ENCODE measurements around the gene WDR90.

WDR90 gene

DNA sequence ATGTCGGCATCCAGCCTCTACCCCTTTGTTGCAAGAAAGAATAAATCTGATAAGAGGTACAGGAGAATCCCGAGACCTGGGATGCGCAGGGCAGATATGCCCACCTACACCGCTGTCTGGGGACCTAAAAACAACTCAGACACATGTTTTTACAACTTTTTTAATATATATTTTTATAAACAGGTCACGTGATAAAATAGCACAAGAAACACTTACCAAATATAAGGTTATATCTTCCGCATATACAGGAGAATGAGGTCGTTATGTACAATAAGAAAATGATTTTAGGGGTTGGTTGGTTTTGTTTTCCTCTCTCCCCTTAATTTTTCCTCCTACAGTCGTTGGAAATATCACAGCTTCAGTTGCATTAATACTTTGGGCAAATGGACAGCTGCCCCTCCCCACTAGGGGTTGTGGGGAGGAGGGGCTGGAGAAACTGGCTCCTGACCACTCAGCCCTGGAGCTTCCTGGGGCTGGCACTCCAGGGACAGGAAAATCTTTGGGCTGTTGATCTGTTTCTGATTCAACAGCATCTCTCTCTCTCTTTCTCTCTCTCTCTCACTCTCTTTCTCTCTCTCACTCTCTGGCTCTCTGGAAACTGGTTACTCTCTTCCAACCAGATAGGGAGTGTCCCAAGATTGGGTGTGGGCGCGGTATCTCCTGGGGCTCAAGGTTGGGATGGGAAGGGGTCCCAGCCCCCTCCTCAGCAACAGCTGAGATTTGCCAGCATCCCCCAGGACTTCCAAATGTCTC, 43.4 kb downstream of the WDR90 start:
- DNase-seq: no peak

DNA sequence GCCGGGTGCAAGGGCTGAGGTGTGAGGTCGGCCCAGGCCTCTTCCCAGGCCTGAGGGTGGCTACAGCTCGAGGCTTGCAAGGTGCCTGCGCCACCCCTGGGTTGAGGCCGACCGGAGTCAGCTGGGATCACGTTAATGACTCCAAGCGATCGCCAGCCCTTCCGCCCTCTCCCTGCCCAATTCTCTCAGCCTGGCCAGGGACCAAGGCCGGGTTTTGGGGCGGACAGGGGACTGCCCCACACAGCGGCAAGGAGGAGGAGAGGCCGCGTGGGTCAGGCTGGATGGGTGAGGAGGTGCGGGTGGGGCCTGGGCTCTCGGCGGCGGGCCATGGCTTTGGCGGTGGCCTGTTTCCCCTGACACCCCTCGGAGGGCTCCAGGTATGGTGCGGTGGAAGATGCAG, 44.2 kb downstream of the WDR90 start:
- no peak for DNase-seq

DNA sequence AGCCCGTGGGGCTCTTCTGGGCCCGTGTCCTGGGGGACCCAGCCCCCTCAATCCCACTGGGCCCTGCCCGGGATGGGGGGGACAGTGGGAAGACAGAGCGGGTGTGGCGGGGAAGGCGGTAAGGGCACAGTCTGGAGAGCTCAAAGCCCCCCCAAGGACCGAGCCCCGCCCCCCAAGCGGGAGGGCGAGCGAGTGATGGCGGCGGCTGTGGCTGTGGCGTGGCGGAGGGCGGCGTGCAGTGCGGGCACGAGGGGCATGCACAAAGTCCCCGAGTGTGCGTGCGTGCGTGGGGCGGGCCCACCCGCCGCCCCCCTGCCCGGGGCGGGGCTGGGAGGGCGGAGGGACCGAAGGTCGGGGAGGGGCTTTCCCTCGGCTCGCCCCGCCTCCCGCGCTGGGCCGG, 44.6 kb downstream of the WDR90 start:
- no peak for DNase-seq

DNA sequence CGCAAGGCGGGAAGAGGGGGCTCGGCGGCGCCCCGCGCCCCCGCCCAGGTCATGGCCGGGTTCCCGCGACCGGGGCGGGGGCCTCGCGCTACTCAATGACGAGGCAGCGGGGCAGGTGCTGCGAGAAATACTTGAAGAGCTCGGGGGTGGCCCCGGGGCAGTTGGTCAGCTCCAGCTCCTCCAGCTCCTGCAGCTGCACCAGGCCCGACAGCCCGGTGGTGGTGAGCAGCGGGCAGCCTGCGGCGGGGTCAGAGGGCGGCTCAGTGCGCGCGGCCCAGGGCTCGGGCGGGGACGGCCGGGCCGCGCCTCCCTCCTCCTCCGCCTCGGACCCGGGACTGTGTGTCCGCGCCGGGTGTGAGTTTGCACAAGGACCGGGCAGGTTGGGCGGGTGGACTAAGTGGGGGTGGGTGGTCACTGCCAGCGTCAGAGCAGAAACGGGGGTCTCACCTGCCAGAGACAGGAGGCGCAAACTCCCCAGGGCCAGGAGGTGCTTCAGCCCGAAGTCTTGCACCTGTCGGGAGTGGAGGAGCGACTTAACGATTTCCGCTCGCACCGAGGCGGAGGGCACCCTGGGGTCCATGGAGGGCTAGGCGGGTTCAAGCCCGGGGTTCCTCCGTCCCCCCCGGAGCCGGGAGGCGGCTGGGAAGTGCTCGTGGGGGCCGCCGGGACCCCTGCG, 45.2 kb downstream of the WDR90 start:
- DNase-seq: no peak

DNA sequence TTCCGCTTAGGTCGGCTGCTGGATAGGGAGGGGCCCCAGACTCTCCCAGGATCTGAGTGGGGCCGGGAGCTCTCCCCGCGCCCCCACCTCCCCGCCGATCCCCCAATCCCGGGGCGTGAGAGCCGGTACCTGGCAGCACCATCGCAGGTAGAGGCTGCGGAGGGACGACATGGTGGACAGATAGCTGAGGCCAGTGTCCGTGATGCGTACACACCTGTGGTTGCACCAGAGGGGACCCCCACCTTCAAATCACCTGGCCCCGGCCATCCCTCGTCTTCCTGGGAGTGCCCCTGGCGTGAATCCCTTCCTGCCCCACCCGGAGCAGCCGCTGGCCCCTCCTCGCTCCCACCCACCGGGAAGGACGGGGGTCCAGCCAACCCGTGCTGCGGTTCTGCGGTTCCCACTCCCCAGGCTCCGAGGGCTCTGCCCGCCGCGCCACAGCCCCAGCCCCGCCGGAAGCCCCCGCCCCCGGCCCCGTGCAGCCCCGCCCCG, 45.7 kb downstream of the WDR90 start:
- DNase-seq: no peak

DNA sequence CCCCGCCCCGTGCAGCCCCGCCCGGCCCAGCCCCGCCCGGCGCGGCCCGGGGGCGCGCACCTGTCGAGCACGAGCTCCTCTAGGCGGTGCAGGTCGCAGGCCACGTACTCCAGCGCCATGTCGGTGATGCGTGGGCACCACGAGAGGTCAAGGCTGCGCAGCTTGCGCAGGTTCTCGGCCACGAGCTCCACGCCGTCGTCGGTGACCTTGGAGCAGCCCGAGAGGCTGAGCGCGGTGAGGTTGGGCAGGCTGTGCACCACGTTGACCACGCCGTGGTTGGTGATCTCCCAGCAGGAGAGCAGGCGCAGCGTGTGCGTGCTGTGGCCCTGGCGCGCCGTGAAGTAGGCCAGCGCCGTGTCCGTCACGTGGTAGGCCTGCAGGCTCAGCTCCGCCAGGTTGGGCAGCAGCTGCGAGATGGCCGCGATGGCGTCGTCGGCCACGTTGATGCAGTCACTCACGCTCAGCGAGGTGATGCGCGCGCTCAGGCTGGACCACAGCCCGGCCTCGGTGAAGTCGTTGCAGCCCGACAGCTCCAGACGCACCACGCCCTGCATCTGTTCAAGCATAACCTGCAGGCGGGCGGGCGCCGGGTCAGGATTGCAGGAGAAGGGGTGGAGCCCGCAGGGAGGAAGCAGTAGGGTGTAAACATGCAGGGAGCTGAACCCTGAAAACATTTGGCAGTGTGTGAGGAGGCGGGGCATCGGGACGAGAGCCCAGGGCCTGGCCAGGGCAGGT, 46.4 kb downstream of the WDR90 start:
- DNase-seq: peak; percentile 85

DNA sequence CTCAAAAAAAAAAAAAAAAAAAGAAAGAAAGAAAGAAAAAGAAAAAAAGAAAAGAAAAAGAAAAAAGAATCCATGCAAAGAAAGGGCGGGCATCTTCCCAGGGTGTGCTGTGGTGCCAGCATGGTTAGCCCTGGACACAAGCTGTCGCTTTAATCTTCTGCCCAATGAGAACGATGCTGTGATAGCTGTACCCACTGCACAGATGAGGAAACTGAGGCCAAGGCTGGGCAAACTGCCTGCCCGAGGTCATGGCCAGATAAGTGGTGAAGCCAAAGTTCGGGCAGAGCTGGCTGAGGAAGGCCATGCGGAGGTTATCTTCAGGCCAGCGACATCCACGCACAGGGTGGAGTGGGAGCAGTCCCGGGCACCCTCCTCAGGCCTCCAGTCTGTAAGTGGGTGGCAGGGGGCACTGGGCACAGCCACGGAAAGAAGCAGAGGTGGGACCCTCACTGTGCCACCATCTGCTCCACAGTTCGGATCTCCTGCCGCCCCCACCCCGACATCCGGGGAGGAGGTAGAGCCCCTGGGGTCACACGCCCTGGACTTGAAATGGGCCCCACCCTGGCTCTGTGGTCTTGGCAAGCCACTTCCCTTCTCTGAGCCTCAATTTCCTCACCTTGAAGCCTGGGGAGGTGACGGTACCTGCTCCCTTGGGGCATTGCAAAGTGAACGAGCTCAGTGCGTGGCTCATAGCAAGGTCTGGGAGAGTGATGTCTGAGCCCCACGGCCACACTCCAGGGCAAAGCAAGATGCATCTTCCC, 49.9 kb downstream of the WDR90 start:
- DNase-seq: no peak

DNA sequence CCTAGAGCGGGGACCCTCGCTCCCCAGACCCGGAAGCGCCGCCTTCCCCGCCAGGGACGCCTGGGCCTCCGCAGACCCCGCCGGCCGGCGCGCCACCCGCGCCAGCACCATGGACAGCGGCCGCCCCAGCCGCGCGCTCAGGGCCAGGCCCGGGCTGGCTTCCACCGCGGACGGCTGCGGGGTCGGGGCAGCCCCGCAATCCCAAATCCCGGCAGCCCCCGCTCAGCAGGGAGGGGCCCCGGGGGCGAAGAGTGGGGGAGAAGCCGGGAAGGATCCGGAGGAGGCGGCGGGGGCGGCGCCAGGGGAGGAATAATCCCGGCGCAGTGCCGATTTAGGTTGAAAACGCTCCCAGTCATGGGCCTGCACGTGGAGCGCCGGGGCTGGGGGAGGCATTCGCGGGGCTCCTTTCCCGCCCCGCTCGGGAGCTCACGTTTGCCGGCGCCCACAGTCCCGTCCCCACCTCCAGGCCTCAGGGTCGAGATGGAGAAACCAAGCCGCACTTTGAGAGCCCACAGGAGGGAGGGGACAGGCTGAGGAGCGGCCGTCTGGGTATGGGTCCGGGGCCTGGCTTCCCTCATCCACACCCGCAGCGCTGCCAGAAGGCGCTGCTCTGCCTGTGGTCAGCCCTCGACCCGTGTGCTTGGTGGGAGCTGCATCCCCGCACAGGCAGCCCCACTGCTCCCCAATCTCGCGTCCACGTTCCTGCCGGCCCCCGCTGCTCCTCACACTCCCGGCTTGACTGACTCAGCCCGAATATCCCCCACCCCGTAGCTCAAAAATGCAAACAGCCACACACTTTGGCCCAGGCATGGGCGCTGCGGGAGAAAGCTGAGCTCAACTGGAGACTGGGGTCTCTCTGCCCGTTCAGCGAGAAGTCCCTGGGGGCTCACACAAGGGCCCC, 51.8 kb downstream of the WDR90 start:
- no peak for DNase-seq

DNA sequence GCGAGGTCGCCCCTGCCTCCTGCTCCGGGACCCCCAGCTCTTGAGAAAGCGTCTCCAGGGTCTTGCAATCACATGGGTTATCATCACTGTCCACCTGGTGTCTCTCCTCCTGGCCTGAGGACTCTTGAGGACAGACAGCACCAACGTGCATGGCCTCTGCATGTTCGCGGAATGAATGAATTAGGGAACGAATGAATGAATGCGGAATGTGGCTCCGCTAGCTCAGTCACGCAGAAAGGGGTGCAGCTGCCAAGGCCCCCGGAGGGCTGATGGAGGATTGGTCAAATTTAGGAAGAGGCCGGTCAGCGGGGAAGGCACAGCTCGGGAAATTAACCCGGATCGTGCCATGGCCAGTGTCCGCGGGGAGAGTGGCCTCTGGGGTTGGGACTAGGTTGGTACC, 53.2 kb downstream of the WDR90 start:
- no peak for DNase-seq

DNA sequence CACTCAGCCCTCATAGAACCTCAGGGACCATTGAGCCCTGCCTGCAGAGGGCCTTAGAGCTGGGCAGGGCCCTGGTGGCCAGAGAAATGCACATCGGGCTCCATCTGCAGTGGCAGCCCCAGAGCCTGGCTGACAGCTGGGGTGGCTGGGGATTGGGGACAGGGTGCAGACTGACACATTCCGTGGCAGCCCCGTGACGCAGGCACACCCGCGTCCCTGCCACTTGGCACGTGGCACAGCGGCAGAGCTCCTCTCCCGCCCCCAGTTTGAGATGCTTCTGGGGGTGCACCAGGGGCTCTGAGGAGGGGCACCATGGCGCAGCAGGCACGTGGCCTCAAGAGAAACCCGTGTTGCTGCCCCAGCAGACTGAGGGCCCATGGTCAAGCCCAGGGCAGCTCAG, 54.2 kb downstream of the WDR90 start:
- no peak for DNase-seq

DNA sequence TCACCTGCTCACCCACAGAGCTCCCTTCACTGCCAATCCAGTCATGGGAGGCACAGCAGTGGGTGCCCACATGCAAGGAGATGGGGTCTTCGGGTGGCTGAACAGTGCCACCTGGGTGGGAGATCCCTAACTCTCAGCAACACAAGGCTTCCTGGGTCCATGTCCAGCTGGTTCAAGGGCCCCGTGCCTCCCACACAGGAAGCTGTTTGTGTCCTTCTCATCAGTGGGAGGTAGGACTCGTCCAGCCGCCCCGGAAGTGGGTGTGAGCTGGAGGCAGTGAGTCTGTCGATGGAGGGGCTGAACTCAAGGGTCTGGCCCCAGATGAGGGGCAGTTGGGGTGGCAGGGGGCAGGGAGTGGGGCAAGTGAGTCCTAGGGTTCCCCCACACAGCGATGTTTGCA, 54.9 kb downstream of the WDR90 start:
- DNase-seq: no peak

DNA sequence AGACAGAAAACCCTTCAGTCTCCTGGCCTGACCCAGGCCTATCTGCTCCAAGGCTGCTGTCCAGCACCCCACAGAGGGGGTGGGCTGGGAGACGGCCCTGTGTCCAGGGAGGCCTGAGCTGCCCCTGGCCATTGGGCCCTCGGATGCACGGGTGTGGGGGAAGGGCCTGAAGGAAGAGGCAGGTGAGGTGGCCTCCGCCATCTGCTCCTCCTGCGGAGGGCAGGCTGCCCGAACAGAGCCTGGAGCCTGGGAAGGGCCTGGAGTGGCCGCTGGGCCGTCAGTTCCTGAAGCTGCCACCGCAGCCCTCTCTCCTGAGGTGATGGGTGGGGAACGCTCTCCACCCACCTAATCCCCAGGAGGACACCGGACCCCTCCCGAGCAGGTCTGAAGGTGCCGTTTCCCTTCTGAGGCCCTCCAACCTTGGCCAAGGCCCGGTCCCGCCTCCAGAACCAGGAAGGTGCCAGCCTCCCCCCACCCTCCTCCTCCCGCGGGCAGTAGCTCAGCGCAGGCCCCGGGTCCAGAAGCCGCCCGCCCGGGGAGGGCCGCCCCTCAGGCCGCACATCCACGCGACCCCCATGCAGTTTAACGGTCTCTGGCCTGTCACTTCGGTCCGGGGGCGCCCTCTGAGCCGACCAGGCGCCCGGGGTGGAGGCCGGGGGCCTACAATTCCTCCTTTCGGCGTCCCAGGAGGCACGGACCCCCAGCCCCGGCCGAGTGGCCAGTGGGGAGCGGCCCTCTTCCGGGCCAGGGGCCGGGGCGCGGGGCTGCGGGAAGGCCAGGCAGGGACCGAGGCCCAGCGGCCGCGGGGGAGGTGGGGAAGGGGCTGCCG, 55.6 kb downstream of the WDR90 start:
- DNase-seq: no peak

DNA sequence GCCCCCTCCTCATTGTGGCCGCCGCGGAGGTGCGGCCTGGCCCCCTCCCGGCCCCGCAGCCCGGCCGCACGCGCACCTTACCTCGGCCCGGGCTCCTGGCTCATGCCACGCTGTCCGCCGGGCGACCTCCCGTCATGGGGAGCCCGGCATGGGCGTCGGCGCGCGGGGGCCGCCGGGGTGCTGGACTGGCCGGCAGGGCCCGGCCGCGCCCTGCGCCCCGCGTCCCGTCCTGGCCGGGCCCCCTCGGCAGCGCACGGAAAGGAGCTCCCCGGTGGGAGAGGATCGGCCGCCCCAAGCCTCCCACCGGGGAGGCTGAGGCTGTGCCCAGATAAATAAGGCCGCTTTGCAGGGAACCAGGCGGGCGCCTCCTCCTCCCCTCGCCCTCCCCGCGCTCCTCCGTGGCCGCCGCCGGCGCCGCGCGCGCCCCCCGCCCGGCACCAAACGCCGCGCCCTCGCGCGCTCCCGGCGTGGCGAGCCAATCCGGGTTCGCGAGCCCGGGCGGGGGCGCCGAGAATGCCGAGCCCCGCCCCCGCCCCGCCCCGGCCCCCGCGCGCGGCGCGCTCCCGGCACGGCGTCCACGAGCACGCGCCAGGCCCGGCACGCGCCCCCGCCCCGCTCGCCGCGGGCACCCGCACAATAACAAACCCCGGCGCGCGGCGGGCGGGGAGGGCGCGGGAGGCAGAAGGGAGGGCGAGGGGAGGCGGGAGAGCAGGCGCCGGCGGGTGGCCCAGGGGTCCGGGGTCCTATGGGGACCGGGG, 56.4 kb downstream of the WDR90 start, which contains the start of gene FBXL16:
Gene FBXL16 (minus strand): TSS at position 371 of the 758 bp plus-strand sequence. CDS start 8,396 bp downstream, outside the sequence.
- DNase-seq: no peak

DNA sequence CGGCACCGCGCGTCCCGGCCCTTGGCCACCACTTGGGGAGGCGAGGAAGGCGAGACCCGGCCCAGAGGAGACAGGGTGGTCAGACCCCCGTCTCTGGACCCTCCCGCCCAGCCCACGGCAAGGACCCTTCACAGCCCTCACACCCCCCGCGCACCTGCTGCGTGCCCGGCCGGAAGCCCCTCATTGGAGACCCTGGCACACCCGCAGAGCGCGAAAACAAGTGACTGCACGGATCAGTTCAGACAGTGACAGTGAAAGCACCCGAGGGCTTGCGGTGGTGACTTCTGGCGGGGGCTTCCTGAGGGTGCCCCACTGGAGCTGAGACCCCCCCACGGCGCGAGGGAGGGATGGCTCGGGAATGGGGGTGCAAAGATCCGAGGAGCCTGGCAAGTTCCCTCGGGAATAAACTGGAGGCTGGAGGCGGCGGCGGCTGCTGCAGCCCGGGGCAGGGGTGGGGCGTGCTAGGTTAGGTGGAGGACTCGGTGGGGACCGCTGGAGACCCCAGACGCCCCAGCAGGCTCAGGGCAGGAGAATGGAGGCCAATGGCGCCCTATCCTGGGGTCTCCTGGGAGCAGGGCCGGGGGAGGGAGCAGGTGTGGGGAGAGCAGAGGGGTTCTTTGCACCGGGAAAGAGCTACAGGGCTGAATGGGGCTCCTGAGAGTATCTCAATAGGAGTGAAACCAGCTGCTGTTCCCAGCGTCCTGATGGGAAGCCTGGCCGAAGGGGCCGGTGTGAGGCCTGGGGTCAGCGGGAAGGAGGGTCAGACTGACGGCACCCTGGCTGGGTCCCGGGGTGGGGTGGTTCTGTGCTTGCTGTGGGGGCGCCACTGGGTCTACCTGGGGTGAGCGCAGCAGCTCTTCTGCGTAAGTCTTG, 57.3 kb downstream of the WDR90 start:
- no peak for DNase-seq

DNA sequence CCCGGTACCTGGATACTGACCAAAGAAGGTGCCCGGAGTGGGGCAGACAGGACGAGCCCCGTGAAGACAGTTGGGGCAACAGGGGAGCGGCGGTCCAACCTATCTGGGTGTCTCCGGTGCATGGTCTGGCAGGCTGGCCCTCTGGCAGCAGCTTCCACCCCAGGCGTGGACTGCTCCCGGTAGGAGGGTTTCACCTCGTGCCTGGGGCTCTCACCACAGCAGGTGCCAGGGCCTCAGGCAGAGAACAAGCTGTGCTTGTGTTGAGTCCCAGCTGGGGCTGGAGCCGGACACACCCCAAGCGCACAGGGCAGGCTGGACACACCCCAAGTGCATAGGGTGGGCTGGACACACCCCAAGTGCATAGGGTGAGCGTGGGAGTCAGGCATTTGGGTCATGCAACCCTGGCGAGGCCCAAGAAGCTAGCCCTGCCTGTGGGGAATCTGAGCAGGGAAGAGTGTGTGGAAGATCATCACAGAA, 57.9 kb downstream of the WDR90 start:
- DNase-seq: no peak

DNA sequence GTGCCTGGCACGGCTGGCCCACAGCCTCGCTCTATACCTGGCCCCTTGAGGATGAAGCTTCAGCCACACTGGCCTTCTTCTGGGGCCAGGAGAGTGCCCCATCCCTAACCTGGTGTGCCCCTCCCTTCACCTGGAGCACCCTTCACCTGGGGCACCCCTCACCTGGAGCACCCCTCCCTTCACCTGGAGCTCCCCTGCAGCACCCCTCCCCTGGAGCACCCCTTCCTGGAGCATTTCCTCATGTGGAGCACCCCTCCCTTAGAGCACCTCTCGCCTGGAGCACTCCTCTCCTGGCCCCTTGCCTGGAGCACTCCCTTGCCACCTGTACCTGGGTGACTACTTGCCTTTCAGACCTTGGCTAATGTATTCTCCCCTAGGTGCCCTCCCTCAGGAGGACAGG, 58.9 kb downstream of the WDR90 start:
- DNase-seq: no peak

DNA sequence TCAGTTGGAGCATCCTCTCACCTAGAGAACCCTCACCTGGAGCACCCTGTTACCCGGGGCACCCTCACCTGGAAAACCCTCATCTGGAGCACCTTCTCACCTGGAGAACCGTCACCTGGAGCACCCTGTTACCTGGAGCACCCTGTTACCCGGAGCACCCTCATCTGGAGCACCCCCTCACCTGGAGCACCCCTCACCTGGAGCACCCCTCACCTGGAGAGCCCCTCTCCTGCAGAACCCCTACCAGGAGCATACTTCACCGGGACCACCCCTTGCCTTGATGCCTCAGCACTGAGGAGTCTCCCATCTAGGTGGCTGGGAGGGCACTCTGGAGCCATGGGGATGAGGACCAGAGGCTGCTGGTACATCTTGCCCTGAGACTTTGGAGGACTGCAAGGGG, 59.8 kb downstream of the WDR90 start:
- no peak for DNase-seq

DNA sequence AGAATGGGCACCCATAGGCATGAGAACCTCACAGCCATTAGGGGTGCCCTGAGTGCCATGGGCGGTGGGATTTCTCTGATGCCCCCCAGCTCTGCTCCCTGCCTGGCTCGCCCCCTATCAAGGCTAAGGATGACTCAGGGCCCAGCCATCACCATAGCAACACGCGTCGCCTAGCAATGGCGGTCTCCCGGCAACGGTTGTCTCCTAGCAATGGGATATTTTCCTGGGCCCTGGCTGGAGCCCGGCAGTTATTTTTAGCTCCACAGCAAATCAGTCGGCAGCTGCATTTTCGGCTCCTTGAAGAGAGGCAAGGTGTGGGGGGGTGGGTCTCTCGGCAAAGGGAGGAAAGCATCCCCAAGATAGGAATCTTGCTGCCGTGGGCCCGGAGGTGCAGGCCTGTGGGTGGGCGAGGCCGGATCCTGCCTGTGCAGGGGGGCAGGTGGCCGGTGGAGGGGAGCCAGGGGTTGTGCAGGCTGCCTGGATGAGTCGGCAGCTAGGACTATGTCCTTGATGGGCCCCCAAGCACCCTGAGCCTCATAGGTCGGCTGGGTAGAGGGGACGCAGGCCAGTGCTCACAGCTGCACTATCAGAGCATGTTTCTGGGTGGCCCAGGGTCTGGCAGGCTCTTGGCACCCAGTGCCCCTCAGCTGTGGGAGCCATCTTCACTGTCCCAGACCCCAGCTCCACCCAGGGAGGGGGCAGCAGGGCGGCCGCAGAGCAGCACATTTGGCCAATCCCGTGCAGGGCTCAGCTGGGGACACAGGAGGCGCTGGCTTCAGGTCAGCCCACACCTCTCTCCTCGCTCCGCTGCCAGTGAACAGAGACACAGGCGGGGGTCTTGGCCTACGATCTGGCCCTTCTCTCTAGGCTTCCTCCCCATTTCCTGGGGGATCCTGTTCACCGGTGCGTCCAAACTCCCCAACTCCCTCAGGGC, 60.7 kb downstream of the WDR90 start:
- peak; percentile 73 for DNase-seq

Measured in SHP77 treated with DMSO at 0.1 percent for 48 hours (cell line).